Hematopoietic multipotent progenitor cell treated with erythropoietin and hydrocortisone succinate and interleukin-3 and kit ligand, for 17 days (in vitro differentiated cells): ENCODE results near the gene MYCBPAP.
"Not testable (repeated sequence)": the region's sequence is repeated elsewhere in the genome, so short reads cannot be mapped to it uniquely, and the experiment has no call there.

Experiments
- DNase-seq: peaks from one replicate; pipeline ENCODE4 v3.0.0-alpha.2; 2015; ENCODE audit warnings: low spot score

The MYCBPAP gene

DNA sequence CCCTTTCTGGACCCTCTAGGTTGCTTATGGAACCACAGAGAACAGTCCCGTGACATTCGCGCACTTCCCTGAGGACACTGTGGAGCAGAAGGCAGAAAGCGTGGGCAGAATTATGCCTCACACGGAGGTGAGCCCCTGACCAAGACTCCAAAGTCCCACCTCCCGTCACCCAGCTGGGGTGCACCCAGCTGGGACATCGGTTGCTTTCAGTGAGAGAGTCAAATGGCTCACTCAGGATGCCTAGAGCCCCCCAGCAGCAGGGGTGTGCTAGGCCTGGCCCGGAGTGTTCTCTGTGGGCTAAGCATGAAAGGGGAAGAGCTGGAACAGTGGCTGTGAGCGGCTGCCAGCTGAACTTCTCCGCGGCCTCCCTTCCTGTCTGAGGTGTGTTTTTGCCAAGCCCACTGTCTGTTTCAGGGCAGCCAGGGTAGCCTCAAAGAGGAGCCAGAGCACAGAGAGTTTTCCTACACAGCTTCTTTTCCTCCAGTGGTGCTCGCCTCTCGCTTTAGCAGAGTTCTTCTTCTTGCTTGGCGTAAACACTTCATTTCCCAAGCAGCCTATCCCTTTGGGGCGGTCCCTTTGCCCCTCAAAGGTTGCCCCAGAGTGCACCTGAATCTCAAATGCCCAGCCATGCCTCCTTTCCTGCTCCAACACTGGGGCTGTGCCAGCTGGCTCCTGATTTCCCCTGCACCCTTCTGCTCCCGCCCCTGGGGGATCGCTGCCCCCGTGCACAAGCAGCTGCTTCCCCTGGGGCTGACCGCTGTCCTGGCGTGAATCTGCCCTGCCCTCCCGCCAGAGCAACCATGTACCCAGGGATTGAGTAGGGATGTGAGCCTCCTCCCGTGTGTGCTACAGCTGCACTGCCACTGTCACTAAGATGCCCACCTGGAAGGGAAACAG is 37.0 kb upstream of the MYCBPAP start:
- no peak for DNase-seq

DNA sequence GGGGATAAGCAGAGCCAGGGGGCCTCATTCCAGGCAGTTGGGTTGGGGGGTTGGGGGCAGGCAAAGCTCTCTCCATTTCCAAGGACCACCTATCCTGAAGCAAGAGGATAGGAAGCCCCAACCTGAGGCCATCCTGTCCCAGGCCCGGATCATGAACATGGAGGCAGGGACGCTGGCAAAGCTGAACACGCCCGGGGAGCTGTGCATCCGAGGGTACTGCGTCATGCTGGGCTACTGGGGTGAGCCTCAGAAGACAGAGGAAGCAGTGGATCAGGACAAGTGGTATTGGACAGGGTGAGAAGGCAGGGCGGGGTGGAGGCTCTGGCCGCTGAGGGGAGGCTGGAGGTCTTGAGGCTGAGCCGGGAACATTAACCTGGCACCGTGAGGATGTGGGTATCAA is 36.0 kb upstream of the MYCBPAP start:
- no peak for DNase-seq

DNA sequence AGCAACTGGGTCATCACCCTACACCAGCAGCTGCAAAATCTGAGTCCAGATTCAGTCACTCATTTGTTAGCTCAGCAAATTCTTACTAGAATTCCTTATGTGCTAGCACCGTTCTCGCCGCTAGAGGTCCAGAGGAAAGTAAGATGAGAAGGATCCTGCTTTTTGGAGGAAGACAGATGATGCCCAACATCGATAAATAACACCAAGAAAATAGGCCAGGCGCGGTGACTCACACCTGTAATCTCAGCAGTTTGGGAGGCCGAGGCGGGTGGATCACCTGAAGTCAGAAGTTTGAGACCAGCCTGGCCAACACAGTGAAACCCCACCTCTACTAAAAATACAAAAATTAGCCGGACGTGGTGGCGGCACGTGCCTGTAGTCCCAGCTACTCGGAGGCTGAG is 35.5 kb upstream of the MYCBPAP start:
- DNase-seq = not testable (repeated sequence)

DNA sequence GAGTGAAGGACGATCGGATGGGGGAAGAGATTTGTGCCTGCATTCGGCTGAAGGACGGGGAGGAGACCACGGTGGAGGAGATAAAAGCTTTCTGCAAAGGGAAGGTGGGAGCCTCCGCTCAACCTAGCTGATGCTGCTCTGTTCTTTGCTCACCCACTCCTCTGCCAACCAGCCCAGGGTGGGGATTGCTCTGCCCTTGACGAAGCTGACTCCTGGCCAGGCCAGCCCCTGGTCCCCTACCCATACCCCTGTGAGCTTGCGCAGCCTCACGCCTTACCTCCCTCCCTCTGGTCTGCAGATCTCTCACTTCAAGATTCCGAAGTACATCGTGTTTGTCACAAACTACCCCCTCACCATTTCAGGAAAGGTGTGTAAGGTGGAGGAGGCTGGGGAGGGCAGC is 34.3 kb upstream of the MYCBPAP start:
- DNase-seq = no peak

DNA sequence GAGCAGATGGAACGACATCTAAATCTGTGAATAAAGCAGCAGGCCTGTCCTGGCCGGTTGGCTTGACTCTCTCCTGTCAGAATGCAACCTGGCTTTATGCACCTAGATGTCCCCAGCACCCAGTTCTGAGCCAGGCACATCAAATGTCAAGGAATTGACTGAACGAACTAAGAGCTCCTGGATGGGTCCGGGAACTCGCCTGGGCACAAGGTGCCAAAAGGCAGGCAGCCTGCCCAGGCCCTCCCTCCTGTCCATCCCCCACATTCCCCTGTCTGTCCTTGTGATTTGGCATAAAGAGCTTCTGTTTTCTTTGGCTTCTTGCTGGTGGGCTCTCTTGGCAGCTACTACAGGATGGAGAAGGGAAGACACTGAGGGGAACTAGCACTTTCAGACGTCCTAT is 33.7 kb upstream of the MYCBPAP start:
- no peak for DNase-seq

DNA sequence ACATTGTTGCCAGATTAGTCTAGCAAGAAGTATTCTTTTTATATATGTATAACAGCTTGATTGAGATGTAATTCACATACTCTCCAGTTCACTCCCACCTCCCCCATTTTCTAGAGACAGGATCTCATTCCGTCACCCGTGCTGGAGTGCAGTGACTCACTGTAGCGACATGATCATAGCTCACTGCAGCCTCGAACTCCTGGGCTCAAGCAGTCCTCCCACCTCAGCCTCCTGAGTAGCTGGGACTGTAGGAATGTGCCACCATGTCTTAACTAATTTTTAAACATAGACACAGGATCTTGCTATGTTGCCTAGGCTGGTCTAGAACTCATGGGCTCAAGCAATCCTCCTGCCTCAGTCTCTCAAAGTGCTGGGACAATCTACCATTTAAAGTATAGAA is 32.9 kb upstream of the MYCBPAP start:
- no peak for DNase-seq

DNA sequence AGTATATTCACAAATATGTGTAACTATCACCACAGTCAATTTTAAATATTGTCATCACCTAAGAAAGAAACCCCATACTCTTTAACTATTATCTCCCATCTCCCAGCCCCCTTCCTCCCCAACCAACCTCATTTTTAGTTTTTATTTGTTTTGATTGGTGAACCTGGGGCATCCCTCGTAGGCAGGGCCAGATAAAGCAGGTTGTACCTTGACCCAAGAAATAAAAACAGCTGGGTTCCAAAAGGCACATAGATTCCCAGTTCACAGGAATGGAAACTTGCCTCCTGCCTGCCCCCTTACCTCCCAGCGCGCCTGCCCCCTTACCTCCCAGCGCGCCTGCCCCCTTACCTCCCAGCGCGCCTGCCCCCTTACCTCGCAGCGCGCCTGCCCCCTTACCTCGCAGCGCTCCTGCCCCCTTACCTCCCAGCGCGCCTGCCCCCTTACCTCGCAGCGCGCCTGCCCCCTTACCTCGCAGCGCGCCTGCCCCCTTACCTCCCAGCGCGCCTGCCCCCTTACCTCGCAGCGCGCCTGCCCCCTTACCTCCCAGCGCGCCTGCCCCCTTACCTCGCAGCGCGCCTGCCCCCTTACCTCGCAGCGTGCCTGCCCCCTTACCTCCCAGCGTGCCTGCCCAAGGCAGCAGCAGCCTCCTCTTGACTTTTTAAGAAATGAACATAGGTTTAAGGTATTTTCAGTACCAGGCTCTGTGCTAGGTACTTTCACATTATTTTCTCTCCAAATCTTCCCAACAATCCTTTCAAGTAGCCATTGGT is 32.3 kb upstream of the MYCBPAP start:
- not testable (repeated sequence) for DNase-seq

DNA sequence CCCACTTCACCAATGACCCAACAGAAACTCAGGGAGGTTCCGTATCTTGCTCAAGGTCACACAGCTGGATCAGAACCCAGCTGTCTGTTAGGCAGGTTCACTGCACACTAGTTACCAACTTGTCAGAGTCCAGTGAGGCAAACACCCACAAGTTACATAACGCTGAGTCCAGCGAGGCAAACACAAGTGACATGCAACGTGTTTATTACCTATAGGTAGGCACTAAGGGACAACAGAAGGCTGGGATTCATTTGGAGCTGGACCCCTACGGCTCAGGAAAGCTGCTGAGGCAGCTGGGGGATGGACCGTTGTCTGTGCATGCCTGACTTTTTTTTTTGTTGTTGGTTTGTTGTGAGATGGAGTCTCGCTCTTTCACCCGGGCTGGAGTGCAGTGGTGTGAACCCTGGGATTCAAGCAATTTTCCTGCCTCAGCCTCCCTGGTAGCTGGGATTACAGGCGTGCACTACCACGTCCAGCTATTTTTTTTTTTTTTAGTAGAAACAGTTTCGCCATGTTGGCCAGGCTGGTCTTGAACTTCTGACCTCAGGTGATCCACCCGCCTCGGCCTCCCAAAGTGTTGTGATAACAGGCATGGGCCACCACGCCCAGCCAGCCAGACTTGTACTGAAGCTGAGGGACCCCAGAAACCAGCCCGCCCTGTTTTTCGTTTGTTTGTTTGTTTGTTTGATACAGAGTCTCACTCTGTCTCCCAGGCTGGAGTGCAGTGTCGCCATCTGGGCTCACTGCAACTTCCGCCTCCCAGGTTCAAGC is 31.5 kb upstream of the MYCBPAP start:
- no peak for DNase-seq

DNA sequence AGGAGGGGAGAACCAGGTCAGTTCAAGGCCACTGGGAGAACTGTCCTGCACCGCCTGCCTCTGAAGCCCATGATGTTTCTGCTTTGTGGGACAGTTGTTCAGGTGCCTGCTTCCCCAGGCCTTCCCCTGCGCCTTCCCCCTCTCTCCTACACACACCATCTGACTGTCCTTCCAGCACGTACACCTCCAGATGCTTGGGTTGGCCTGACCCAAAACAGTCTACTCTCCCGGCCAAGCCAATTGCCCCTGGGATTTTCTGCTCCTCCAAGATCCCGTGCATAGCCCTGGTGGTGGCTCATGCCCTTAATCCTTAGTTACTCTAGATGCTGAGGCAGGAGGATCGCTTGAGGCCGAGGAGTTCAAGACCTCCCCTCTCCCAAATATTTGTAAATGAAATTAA is 30.3 kb upstream of the MYCBPAP start:
- no peak for DNase-seq

DNA sequence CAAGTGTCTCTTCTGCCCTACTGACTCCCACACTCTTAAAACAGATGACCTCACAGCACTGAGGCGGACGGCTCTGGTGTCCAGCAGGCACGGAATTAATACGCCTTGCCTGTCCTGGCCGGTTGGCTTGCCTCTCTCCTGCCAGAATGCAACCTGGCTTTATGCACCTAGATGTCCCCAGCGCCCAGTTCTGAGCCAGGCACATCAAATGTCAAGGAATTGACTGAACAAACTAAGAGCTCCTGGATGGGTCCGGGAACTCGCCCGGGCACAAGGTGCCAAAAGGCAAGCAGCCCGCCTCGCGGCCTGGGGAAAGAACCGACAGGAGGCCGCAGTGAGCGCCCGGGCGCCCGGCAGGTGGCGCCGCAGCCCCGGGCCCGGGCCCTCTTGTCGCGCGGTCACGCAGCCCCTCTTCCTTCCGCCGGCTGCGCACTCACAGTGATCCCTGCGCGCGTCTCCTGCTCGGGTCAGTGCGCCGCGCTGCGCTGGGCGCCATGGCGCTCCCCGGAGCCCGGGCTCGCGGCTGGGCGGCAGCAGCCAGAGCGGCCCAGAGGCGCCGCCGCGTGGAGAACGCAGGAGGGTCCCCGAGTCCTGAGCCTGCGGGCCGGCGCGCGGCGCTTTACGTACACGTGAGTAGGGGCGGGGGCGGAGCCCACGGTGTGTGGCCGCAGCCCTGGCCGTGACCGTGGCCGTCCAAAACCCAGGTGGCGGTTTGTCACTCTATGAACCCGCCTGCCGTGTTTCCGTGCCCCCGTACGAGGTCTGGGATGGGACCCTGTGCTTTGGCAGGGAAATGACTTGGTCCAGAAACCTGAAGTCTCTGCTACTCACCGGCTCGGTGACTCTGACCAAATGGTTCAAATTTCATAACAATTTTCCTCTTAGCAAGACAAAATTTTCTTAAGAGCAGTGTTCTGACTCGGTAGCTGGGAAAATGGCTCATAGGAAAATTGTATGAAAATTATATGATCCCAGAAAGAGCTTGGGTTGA is 29.6 kb upstream of the MYCBPAP start, which contains the start of gene RSAD1:
Gene RSAD1 (plus strand): TSS at position 470 of the 991 bp plus-strand sequence. CDS start 25 bp downstream, at position 495.
- DNase-seq = peak; percentile 72

DNA sequence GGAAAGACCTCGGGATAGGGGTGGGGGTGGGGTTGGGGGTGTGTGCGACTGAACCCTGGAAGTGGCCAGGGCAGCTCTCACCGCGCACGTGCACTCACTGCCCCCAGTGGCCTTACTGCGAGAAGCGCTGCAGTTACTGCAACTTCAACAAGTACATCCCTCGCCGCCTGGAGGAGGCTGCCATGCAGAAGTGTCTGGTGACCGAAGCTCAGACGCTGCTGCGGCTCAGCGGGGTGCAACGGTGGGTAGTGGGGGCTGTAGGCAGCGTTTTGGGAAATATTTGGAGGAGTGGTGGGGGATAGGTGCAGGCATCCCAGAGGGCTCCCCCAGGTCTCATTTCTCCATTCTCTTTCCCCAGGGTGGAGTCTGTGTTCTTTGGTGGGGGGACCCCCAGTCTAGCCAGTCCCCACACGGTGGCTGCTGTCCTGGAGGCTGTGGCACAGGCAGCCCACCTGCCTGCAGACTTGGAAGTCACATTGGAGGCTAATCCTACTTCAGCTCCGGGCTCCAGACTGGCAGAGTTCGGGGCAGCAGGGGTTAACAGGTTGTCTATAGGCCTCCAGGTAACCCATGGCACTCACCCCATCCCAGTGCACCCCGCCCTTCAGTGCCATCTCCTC is 28.6 kb upstream of the MYCBPAP start:
- peak; percentile 37 for DNase-seq

DNA sequence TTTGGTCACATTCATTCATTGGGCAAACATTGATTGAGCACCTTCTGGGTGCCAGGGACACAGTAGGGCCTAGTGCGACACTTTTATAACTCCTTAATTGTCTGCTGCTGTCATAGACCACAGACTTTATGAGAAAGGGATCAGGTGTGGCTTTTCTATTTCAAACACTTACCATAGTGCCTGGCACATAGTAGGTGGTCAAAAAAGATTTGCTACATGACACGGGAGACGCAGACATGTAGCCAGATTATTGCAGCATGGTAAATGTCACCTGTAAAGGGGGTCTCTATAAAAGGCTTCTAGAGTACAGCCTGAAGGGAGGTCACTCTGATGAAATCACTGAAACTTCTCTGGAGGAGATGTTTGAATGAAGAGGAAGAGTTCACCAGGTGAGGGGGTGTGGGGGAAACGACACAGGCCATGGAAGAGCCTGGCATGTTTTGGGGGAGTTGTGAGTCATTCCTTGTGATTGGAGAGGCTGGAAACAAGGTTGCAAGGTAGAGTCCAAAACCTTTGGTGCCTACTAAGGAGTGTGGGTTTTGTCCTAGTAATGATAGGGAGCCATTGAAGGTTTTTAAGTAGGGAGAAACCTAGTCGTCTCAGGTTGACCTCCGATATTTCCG is 28.0 kb upstream of the MYCBPAP start:
- no peak for DNase-seq

DNA sequence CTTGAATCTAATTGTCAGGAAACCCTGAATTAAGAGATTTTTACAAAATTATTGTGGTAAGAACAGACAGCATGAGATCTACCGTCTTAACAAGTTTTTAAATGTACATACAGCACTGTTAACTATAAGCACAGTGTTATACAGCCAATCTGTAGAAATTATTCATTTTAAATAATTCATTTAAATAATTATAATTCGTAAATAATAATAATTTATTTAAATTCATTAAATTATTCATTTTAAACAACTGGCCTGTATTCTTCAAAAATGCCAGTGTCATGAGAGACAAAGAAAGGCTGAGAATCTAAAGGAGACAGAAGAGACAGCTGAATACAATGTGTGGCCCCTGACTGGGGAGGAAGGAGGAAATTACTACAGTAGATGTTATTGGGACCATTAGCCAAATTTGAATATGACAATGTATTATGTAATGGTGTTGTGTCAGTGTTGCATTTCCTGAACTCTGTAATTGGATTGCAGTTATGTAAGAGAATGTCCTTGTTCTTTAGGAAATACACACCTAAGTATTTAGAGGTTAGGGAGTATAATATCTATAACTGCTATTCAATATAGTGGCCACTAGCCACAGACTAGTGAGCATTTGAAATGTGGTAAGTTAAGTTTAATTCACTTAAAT is 27.3 kb upstream of the MYCBPAP start:
- no peak for DNase-seq

DNA sequence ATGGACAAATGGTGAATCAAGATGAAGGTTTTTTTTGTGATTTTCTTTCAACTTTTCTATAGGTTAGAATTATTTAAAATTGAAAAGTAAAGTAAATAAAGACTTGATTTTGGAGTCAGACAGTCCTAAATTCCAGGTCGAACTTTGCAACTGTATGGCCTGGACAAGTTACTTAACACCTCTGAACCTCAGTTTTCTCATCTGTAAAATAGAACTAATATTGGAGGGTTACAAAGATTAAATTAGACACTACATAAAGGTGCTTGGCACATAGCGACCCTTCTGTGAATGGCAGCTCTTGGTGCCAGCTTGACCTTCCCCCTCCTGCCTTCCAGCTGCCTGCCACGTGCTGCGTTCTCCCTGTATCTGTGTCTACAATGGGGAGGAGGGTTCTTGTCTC is 26.6 kb upstream of the MYCBPAP start:
- DNase-seq = no peak

DNA sequence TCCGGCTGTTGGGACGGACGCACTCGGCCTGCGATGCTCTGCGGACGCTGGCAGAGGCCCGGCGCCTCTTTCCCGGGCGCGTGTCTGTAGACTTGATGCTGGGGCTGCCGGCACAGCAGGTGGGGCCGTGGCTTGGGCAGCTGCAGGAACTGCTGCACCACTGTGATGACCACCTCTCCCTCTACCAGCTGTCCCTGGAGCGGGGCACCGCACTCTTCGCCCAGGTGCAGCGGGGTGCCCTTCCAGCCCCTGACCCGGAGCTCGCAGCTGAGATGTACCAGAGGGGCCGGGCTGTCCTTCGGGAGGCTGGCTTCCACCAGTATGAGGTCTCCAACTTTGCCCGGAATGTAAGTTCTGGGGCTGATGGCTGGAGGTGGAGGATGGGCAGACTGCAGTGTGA is 26.1 kb upstream of the MYCBPAP start:
- DNase-seq = no peak

DNA sequence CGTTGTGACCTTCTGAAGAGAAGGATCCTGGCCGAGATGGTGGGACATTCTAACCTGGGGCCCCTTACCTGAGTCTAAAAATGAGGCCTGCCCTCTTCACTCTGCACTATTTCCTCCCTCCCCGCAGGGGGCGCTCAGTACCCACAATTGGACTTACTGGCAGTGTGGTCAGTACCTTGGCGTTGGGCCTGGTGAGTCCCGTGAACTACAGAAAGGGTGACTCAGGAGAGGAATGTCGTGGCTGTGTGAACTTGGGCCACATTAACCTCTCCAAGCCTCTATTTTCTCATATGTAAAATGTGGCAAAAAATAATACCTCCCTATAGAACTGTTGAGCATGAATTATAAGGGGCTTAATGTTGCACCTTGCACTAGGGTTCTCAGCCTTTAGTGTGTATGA is 25.7 kb upstream of the MYCBPAP start:
- DNase-seq = peak; percentile 90

DNA sequence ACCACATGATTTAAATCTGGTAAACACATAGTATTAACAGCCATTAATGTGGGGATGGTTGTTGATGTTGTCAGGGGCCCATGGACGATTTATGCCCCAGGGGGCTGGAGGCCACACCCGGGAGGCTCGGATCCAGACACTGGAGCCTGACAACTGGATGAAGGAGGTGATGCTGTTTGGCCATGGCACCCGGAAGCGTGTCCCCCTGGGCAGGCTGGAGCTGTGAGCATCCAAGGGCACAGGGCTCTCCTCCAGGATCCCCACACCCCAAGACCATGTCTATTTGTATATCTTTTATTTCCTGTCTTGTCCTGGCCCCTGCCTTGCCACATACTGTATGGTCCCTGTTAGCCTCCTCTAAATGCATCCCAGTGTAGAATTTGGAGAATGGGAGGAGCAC is 25.0 kb upstream of the MYCBPAP start:
- no peak for DNase-seq

DNA sequence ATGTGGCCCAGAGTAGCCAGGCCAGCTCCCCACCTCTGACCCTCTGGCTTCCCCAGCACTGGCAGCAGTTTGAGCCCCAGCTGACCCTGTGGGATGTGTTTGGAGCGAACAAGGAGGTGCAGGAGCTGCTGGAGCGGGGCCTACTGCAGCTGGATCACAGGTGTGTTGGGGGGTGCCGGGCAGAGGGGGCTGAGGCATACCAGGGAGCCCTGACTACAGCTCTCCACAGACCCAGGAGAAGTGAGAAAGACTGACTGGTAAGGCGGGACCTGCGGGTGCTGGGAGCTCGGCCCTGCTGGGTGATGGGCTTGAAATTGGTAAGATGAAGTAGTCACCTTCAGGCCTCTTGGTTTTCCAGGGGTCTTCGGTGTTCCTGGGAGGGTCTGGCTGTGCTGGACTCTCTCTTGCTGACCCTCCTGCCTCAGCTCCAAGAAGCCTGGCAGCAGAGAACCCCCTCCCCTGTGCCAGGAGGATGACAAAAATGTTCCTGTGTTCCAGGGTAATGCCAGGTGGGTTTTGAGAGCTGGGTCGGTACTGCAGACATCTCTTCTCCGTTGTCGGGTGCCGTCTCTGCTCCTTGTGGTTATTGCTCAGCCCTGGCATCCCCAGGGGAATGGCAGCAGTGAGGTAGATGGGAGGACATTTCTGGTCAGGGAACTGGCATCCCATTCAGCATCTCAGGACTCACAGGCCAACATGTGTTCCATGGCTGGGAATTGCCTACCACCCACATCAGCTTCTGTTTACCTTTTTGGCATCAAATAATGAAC is 23.7 kb upstream of the MYCBPAP start:
- no peak for DNase-seq
